OCI-LY1 (cell line): ENCODE data around the gene PATJ.

Source experiments
- CTCF ChIP-seq: fragments of 200-600 bp; sonication (generic), shearing (Covaris generic); IDR thresholded peaks from 2 replicates; pipeline ENCODE4 v1.5.1; 2017; ENCODE audit warnings: mild to moderate bottlenecking, antibody characterized with exemption, low read length, moderate library complexity, mixed read lengths
- EZH2 ChIP-seq: fragments of 200-600 bp; sonication (generic), shearing (Covaris generic); IDR thresholded peaks from 2 replicates; pipeline ENCODE4 v1.8.0; 2017; ENCODE audit warnings: borderline replicate concordance, mixed run types, mild to moderate bottlenecking, antibody characterized with exemption, low read length, moderate library complexity, mixed read lengths

DNA sequence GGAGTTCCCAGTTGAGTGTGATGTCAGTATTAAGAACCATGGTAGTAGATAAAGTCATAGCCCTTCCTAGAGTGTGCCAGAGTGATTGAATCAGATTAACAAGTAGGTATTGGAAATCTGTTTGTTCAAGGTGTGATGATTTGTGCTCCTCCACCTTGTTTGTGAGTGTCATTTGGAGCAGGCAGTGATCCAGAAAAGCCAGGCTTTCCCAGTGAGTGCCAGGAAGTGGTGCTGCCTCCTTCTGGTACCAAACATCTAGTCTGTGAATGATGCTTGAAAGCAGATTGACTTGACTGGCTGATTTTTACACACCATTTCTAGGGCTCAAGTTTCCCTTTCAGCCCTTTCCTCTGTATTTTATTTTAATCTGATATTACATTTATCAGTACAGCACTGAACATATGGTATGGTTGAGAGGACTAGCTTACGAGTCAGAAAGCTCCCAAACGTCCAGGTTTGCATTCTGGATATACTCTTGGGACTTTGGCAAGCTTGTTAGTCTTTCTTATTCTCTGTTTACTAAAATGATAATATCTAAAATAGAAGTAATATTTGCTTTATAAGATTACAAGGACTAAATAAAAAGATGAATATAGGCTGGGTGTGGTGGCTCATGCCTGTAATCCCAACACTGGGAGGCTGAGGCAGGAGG lies 100.7 kb downstream of the PATJ start:
- peak; percentile 21; the same call in 1 of the 2 replicates for TF ChIP-seq CTCF
- no peak for TF ChIP-seq EZH2
